ENCODE results near the gene MYL7. TPM values are rescaled to one million over a fixed set of nuclear protein-coding genes. Genes with fewer than 3 reads are reported as not detected.

Gene MYL7
- polyA plus RNA-seq, 1 of the 3 experiments (the other 2 are of a cell fraction), result not detected

DNA sequence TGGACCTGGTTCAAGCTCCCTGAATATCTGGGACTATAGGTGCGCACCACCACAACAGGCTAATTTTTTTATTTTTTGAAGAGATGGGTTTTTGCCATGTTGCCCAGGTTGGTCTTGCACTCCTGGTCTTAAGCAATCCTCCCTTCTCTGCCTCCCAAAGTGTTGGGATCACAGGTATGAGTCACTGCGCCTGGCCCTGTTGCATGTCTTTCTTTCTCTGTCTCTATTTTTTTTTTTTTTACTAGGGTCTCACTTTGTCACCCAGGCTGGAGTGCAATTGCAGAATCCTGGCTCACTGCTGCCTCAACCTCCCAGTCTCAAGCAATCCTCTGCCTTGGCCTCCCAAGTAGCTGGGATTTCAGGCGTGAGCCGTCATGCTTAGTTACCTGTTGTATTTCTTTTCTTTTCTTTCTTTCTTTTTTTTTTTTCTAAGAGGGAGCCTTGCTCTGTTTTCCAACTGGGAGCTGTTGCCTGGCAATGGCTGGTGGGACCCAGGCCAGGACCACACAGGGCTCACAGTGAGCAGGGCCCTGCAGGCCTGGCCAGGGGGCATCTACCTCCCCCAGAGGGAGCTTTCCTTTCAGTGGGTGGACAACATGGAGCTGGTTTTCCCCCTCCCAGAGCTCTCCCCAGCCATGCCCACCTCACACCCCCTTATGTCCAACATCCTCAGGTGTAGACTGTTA, 6.0 kb downstream of the MYL7 start:
- ChIA-PET CTCF (interaction anchor here (0.6 to 0.9 kb wide), 4 partner anchors 8 to 61 kb away, joined by 3 to 4 read pairs (median 4); no protein-coding TSS in a partner anchor), POLR2A (interaction anchor here (1.0 kb wide), 1 partner anchor 10 kb away, joined by 3 read pairs; no protein-coding TSS in a partner anchor)
- H3K4me3 ChIP-seq (ENCODE audit: low read depth in 2 of 2, low read length in 1 of 2), result no peak overlapping the region
- no peaks in the 10 kb centered on the region for H3K36me3 ChIP-seq (replicated peaks in 1 of 2; ENCODE audit: control insufficient read depth in 1 of 2, insufficient read depth in 2 of 2, low read length in 1 of 2)
- WGBS (ENCODE audit: low lambda C conversion rate), result 97% methylated on average over 4 of the region's 4 CpGs
- peaks cover 0 to 5% of the 10 kb centered on the region in 2 experiments; a peak in 1 of 4 replicates for H3K4me1 ChIP-seq (ENCODE audit: control insufficient read depth in 1 of 2, insufficient read depth in 2 of 2, low read depth in 1 of 2, low read length in 1 of 2)
- no peaks in the 10 kb centered on the region for H3K79me2 ChIP-seq (ENCODE audit: insufficient read depth)
- DNase-seq, result no peak
- H3K9me2 ChIP-seq, result no peaks in the 10 kb centered on the region
- no peak overlapping the region for H3K9ac ChIP-seq
- H3K9me3 ChIP-seq, result no peaks in the 10 kb centered on the region
- no peak for TF ChIP-seq ELF1 (IDR thresholded peaks at IDR 0.05)
- no peak overlapping the region for H3K27ac ChIP-seq (ENCODE audit: low read depth in 2 of 2, low read length in 1 of 2)
- H3F3A ChIP-seq (replicated peaks; ENCODE audit: insufficient read depth), result no peaks in the 10 kb centered on the region
- H3K4me2 ChIP-seq, result no peak overlapping the region
- H4K20me1 ChIP-seq (ENCODE audit: insufficient read depth), result no peaks in the 10 kb centered on the region
- no peak overlapping the region; the same call in 1 of the 2 replicates for H2AFZ ChIP-seq (ENCODE audit: low read depth)
- H3K27me3 ChIP-seq (ENCODE audit: insufficient read depth), result no peaks in the 10 kb centered on the region

DNA sequence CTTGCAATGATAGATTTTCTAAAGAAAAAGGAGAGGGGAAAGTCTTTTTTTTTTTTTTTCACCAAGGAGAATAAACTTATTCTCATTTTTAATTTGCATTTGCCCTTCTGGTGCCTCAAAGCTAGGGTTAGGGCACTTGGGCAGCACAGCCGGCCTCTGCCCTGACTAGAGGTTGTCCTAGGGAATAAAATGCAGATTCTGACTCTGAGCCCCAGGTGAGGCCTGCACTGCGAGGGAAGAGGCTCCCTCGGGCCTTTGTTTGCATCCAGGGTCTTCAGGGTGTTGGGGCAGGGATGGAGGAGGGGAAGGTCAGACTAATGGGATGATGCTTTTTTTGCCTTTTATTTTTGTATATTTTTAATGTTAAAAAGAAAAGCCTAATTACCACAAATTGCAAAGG, 7.8 kb downstream of the MYL7 start:
- H3K4me3 ChIP-seq (ENCODE audit: low read depth in 2 of 2, low read length in 1 of 2), result no peak overlapping the region
- no peak overlapping the region for H3K4me2 ChIP-seq
- WGBS (ENCODE audit: low lambda C conversion rate), result 67% methylated on average over 3 of the region's 3 CpGs
- CTCF ChIA-PET, result interaction anchor here (0.5 to 1.6 kb wide), 3 partner anchors 31 to 63 kb away, joined by 3 to 4 read pairs (median 3); no protein-coding TSS in a partner anchor
- no peaks in the 10 kb centered on the region for H3K79me2 ChIP-seq (ENCODE audit: insufficient read depth)
- H3K9me3 ChIP-seq, result no peaks in the 10 kb centered on the region
- H3K27ac ChIP-seq (ENCODE audit: low read depth in 2 of 2, low read length in 1 of 2), result no peak overlapping the region
- no peaks in the 10 kb centered on the region for H3F3A ChIP-seq (replicated peaks; ENCODE audit: insufficient read depth)
- H3K27me3 ChIP-seq (ENCODE audit: insufficient read depth), result no peaks in the 10 kb centered on the region
- no peak for TF ChIP-seq ELF1 (IDR thresholded peaks at IDR 0.05)
- TF ChIP-seq GABPA (IDR thresholded peaks at IDR 0.05; ENCODE audit: low read depth), result no peak
- no peak for TF ChIP-seq CHD2 (IDR thresholded peaks at IDR 0.05; ENCODE audit: low read length, partially characterized antibody)
- no peak for TF ChIP-seq FOXJ3 (CRISPR knock-in tag; IDR thresholded peaks at IDR 0.05)
- TF ChIP-seq FOSL2 (IDR thresholded peaks at IDR 0.05; ENCODE audit: borderline replicate concordance, low read depth), result no peak
- TF ChIP-seq, protein P1, sequence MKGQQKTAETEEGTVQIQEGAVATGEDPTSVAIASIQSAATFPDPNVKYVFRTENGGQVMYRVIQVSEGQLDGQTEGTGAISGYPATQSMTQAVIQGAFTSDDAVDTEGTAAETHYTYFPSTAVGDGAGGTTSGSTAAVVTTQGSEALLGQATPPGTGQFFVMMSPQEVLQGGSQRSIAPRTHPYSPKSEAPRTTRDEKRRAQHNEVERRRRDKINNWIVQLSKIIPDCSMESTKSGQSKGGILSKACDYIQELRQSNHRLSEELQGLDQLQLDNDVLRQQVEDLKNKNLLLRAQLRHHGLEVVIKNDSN (IDR thresholded peaks at IDR 0.05; ENCODE audit: borderline replicate concordance, low read depth), result no peak
- TF ChIP-seq JUND (IDR thresholded peaks at IDR 0.05), result no peak
- no peak for TF ChIP-seq YY1 (IDR thresholded peaks at IDR 0.05; ENCODE audit: low read depth)
- TF ChIP-seq SIN3A (IDR thresholded peaks at IDR 0.05; ENCODE audit: borderline replicate concordance, low read depth, low read length), result no peak
- TF ChIP-seq, protein P2, sequence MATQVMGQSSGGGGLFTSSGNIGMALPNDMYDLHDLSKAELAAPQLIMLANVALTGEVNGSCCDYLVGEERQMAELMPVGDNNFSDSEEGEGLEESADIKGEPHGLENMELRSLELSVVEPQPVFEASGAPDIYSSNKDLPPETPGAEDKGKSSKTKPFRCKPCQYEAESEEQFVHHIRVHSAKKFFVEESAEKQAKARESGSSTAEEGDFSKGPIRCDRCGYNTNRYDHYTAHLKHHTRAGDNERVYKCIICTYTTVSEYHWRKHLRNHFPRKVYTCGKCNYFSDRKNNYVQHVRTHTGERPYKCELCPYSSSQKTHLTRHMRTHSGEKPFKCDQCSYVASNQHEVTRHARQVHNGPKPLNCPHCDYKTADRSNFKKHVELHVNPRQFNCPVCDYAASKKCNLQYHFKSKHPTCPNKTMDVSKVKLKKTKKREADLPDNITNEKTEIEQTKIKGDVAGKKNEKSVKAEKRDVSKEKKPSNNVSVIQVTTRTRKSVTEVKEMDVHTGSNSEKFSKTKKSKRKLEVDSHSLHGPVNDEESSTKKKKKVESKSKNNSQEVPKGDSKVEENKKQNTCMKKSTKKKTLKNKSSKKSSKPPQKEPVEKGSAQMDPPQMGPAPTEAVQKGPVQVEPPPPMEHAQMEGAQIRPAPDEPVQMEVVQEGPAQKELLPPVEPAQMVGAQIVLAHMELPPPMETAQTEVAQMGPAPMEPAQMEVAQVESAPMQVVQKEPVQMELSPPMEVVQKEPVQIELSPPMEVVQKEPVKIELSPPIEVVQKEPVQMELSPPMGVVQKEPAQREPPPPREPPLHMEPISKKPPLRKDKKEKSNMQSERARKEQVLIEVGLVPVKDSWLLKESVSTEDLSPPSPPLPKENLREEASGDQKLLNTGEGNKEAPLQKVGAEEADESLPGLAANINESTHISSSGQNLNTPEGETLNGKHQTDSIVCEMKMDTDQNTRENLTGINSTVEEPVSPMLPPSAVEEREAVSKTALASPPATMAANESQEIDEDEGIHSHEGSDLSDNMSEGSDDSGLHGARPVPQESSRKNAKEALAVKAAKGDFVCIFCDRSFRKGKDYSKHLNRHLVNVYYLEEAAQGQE (IDR thresholded peaks at IDR 0.05; ENCODE audit: low read depth, low read length), result no peak
- no peaks in the 10 kb centered on the region for H3K36me3 ChIP-seq (replicated peaks in 1 of 2; ENCODE audit: control insufficient read depth in 1 of 2, insufficient read depth in 2 of 2, low read length in 1 of 2)
- H3K9me2 ChIP-seq, result no peaks in the 10 kb centered on the region
- peaks cover 0 to 5% of the 10 kb centered on the region in 2 experiments; a peak in 1 of 4 replicates for H3K4me1 ChIP-seq (ENCODE audit: control insufficient read depth in 1 of 2, insufficient read depth in 2 of 2, low read depth in 1 of 2, low read length in 1 of 2)
- no peak overlapping the region for H2AFZ ChIP-seq (ENCODE audit: low read depth)
- H3K9ac ChIP-seq, result no peak overlapping the region
- H4K20me1 ChIP-seq (ENCODE audit: insufficient read depth), result no peaks in the 10 kb centered on the region
- DNase-seq, result no peak
- POLR2A ChIA-PET, result no interaction called here
